Osteocyte (in vitro differentiated cells): Measurements from ENCODE around the gene CTCF. TPM values are rescaled to one million over a fixed set of nuclear protein-coding genes. Genes with fewer than 3 reads are reported as not detected.

Source experiments
- DNase-seq: peaks from one replicate; pipeline ENCODE4 v3.0.0; 2021; ENCODE audit warnings: mixed read lengths; ENCODE audit not compliant: unreplicated experiment; ENCODE audit errors: extremely low spot score
- H3K27ac Mint-ChIP-seq: one replicate; pipeline ENCODE4 v1.8.0; 2021; ENCODE audit warnings: mild to moderate bottlenecking, mixed read lengths; ENCODE audit not compliant: unreplicated experiment
- H3K27me3 Mint-ChIP-seq: one replicate; pipeline ENCODE4 v1.8.0; 2021; ENCODE audit warnings: mixed read lengths; ENCODE audit not compliant: unreplicated experiment
- H3K36me3 Mint-ChIP-seq: one replicate; pipeline ENCODE4 v1.8.0; 2021; ENCODE audit warnings: mixed read lengths; ENCODE audit not compliant: unreplicated experiment
- H3K4me1 Mint-ChIP-seq: one replicate; pipeline ENCODE4 v1.8.0; 2021; ENCODE audit warnings: mixed read lengths; ENCODE audit not compliant: unreplicated experiment
- H3K4me3 Mint-ChIP-seq: one replicate; pipeline ENCODE4 v1.8.0; 2021; ENCODE audit warnings: mild to moderate bottlenecking, moderate library complexity, mixed read lengths; ENCODE audit not compliant: unreplicated experiment
- H3K9me3 Mint-ChIP-seq: one replicate; pipeline ENCODE4 v1.8.0; 2021; ENCODE audit warnings: mixed read lengths; ENCODE audit not compliant: unreplicated experiment
- total RNA-seq: library from RNA; stranded (reverse); gene quantifications from 2 replicates; pipeline ENCODE4 v1.2.1, GENCODE V29; 2021
- TF ChIP-seq, protein P1 (sequence below): fragments of 200-600 bp; sonication (generic); IDR thresholded peaks from 2 replicates; pipeline ENCODE4 v1.5.0; 2021; ENCODE audit warnings: antibody characterized with exemption, mild to moderate bottlenecking, moderate library complexity

Gene CTCF
- total RNA-seq, 1 donor from 2014 or later: 43.2 TPM

DNA sequence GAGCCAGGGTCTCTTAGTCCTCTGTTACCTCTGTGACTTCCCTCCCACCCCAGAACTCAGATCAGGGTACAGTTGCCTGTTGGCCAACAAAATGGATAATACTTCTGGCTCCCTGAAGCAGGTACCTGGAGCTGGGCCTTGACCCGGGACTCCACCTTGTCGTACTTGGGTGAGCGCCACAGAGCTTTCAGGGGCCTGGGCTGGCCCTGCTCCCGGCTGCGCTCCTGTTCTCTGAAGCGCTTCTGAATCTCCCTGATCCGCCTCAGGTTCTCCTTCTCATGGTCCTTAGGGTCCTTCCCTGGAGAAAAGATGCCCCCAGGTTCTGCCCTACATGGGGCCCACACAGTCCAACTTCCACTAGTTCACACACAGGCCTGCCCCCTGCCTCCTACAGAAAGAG, 102.5 kb downstream of the CTCF start:
- no peaks in the 10 kb centered on the region for H3K9me3 Mint-ChIP-seq
- H3K4me3 Mint-ChIP-seq: no peak overlapping the region
- peak overlapping the region; percentile 31 for H3K27ac Mint-ChIP-seq
- H3K27me3 Mint-ChIP-seq: no peaks in the 10 kb centered on the region
- DNase-seq: no peak
- TF ChIP-seq, protein P1, sequence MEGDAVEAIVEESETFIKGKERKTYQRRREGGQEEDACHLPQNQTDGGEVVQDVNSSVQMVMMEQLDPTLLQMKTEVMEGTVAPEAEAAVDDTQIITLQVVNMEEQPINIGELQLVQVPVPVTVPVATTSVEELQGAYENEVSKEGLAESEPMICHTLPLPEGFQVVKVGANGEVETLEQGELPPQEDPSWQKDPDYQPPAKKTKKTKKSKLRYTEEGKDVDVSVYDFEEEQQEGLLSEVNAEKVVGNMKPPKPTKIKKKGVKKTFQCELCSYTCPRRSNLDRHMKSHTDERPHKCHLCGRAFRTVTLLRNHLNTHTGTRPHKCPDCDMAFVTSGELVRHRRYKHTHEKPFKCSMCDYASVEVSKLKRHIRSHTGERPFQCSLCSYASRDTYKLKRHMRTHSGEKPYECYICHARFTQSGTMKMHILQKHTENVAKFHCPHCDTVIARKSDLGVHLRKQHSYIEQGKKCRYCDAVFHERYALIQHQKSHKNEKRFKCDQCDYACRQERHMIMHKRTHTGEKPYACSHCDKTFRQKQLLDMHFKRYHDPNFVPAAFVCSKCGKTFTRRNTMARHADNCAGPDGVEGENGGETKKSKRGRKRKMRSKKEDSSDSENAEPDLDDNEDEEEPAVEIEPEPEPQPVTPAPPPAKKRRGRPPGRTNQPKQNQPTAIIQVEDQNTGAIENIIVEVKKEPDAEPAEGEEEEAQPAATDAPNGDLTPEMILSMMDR: no peak
- H3K4me1 Mint-ChIP-seq: peaks cover 28% of the 10 kb centered on the region
- peaks cover 6% of the 10 kb centered on the region for H3K36me3 Mint-ChIP-seq

- peak overlapping the region; percentile 68 for H3K4me3 Mint-ChIP-seq
- peaks cover 6% of the 10 kb centered on the region for H3K36me3 Mint-ChIP-seq
- TF ChIP-seq, protein P1: no peak
- no peak for DNase-seq
- no peaks in the 10 kb centered on the region for H3K27me3 Mint-ChIP-seq
- peak overlapping the region; percentile 31 for H3K27ac Mint-ChIP-seq
- H3K4me1 Mint-ChIP-seq: peaks cover 28% of the 10 kb centered on the region
- H3K9me3 Mint-ChIP-seq: no peaks in the 10 kb centered on the region
These were observed 103.3 kb downstream of the CTCF start for GRCh38 chr16:67665598-67665997.

- Mint-ChIP-seq H3K4me3 (peak overlapping the region; percentile 68), H3K27ac (peak overlapping the region; percentile 18), H3K27me3 (no peaks in the 10 kb centered on the region), H3K9me3 (no peaks in the 10 kb centered on the region), H3K4me1 (peaks cover 27% of the 10 kb centered on the region), H3K36me3 (peaks cover 6% of the 10 kb centered on the region)
- TF ChIP-seq, protein P1: no peak
- DNase-seq: peak; percentile 85
These were observed 103.8 kb downstream of the CTCF start for GRCh38 chr16:67666032-67666551.

GRCh38 chr16:67666559-67667452, 104.5 kb downstream of the CTCF start, which contains the start of the genes C16orf86 and ENKD1:
C16orf86 (plus strand) TSS chr16:67666814; CDS start chr16:67666971, 157 bp downstream.
ENKD1 (minus strand) TSS chr16:67666750; CDS start chr16:67666442, 308 bp downstream.
- H3K4me1 Mint-ChIP-seq: peaks cover 22% of the 10 kb centered on the region
- no peaks in the 10 kb centered on the region for H3K27me3 Mint-ChIP-seq
- DNase-seq: peak; percentile 89
- H3K36me3 Mint-ChIP-seq: peaks cover 6% of the 10 kb centered on the region
- H3K27ac Mint-ChIP-seq: peak within 1 kb of the TSS; percentile 68
- TF ChIP-seq, protein P1: no peak
- H3K4me3 Mint-ChIP-seq: peak within 1 kb of the TSS; percentile 82
- H3K9me3 Mint-ChIP-seq: no peaks in the 10 kb centered on the region

DNA sequence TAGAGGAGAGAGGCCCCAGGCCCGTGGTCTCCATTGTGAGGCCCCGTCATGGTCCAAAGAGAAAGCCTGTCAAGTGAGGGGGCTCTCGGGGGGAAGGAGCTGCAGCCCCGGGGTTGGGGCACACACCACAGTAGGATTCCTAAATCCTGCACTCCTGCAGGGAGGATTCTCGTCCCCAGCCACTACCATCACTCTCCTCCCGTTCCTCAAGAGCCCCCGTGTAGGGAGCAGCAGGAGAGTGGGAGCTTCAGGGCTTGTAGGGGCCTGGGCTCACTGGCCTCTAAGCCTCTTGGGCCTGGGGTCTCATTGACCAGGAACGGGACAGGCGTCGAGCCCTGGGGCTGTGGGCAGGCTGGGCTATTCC, 105.1 kb downstream of the CTCF start:
- no peak for DNase-seq
- H3K27ac Mint-ChIP-seq: peak overlapping the region; percentile 68
- H3K27me3 Mint-ChIP-seq: no peaks in the 10 kb centered on the region
- H3K9me3 Mint-ChIP-seq: no peaks in the 10 kb centered on the region
- TF ChIP-seq, protein P1: no peak
- peaks cover 6% of the 10 kb centered on the region for H3K36me3 Mint-ChIP-seq
- H3K4me1 Mint-ChIP-seq: peaks cover 24% of the 10 kb centered on the region
- H3K4me3 Mint-ChIP-seq: peak overlapping the region; percentile 82
